Osteoblast (primary cell): ENCODE measurements around the gene YIF1B. TPM values are rescaled to one million over a fixed set of nuclear protein-coding genes. Genes with fewer than 3 reads are reported as not detected.
A peak's percentile ranks its signal among the peaks of the same experiment; 100 is the strongest.

Experiments
- DNase-seq: peaks from one replicate; pipeline ENCODE4 v3.0.0; 2011; ENCODE audit warnings: low spot score, mixed read lengths; ENCODE audit not compliant: insufficient read length; ENCODE audit errors: missing footprints
- H2AFZ ChIP-seq: 2 replicates; pipeline ENCODE4 v1.6.0; 2011; ENCODE audit warnings: mild to moderate bottlenecking, low read length
- H3K27ac ChIP-seq: 2 replicates; pipeline ENCODE4 v1.5.1; 2011; ENCODE audit warnings: mild to moderate bottlenecking, low read depth, low read length, moderate library complexity
- H3K27me3 ChIP-seq: 2 replicates; pipeline ENCODE4 v1.6.0; 2012; ENCODE audit warnings: mild to moderate bottlenecking, control low read depth, inconsistent platforms, low read length, moderate library complexity; ENCODE audit not compliant: insufficient read depth
- H3K36me3 ChIP-seq: 2 replicates; pipeline ENCODE4 v1.5.1; 2011; ENCODE audit warnings: mild to moderate bottlenecking, low read length, control low read depth, moderate library complexity; ENCODE audit not compliant: insufficient read depth
- H3K4me1 ChIP-seq: 2 replicates; pipeline ENCODE4 v1.5.1; 2011; ENCODE audit warnings: mild to moderate bottlenecking, low read length, control low read depth, moderate library complexity; ENCODE audit not compliant: insufficient read depth
- H3K4me2 ChIP-seq: 2 replicates; pipeline ENCODE4 v1.6.0; 2011; ENCODE audit warnings: mild to moderate bottlenecking, low read length; ENCODE audit not compliant: insufficient read depth
- H3K4me3 ChIP-seq: fragments of 200-600 bp; sonication (generic); 3 replicates; pipeline ENCODE4 v1.5.1; 2012; ENCODE audit warnings: mild to moderate bottlenecking, low read length, inconsistent platforms; ENCODE audit not compliant: insufficient read depth
- H3K79me2 ChIP-seq: 2 replicates; pipeline ENCODE4 v1.6.0; 2012; ENCODE audit warnings: mild to moderate bottlenecking, low read length, control low read depth, inconsistent platforms; ENCODE audit not compliant: insufficient read depth
- H3K9me3 ChIP-seq: 2 replicates; pipeline ENCODE4 v1.5.1; 2011; ENCODE audit warnings: low read depth, low read length, control low read depth
- H4K20me1 ChIP-seq: 2 replicates; pipeline ENCODE4 v1.6.0; 2012; ENCODE audit warnings: mild to moderate bottlenecking, low read length, control low read depth; ENCODE audit not compliant: insufficient read depth
- total RNA-seq: library from RNA; depleted of rRNA; stranded (reverse); fragments of >200 nt; gene quantifications from 2 replicates; pipeline ENCODE4 v1.2.3, GENCODE V29; 2012
- TF ChIP-seq, protein P1 (sequence below): IDR thresholded peaks from 2 replicates; pipeline ENCODE4 v1.5.1; 2011; ENCODE audit warnings: mild to moderate bottlenecking, low read depth, low read length, moderate library complexity; ENCODE audit errors: extremely low read depth

The YIF1B gene
- total RNA-seq, 1 donor = 55.0 TPM

DNA sequence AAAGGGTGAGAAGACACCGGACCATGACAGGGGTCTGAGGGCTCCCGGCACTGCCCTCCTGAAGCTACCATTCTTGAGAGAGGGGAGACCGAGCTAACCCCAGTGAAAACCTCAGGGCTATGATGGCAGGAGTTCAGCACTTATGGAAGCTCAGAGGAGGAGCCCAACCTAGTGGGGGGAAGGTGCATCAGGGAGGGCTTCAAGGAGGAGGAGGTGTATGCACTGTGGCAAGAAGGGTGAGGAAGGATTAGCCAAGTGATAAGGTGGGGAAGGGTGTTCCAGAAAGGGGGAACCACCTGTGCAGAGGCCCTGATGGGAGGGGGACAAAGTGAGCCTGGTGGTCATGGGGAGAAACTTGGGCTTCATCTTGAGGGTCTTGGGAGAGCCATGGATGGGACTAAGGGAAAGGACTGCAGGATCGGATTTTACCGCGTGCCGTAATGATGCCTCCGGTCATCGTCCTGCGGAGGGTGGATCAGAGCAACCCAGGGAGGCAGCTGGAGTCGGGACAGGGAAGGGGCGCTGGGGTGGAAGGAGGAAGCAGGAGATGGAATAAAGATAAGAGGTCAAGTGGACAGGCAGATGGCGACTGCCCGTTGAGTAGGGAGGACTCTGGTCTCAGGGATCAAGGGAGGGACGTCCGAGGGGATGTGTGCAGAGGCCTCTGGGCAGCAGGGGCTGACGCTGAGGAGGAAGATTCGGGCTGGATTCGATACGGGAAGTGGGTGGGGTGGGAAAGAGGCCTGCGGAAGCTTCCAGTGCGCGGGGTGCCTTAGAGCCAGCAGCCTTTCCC lies 45.3 kb upstream of the YIF1B start:
- Histone ChIP-seq H4K20me1 (peaks cover 5% of the 10 kb centered on the region), H3K4me1 (peaks cover 5% of the 10 kb centered on the region), H3K27ac (no peak overlapping the region), H3K79me2 (no peaks in the 10 kb centered on the region), H3K4me3 (peak overlapping the region; percentile 70), H3K36me3 (no peaks in the 10 kb centered on the region), H3K4me2 (peak overlapping the region; percentile 84), H3K9me3 (no peaks in the 10 kb centered on the region), H2AFZ (peak overlapping the region; percentile 65), H3K27me3 (peaks cover 49% of the 10 kb centered on the region)
- no peak for DNase-seq
- TF ChIP-seq, protein P1, sequence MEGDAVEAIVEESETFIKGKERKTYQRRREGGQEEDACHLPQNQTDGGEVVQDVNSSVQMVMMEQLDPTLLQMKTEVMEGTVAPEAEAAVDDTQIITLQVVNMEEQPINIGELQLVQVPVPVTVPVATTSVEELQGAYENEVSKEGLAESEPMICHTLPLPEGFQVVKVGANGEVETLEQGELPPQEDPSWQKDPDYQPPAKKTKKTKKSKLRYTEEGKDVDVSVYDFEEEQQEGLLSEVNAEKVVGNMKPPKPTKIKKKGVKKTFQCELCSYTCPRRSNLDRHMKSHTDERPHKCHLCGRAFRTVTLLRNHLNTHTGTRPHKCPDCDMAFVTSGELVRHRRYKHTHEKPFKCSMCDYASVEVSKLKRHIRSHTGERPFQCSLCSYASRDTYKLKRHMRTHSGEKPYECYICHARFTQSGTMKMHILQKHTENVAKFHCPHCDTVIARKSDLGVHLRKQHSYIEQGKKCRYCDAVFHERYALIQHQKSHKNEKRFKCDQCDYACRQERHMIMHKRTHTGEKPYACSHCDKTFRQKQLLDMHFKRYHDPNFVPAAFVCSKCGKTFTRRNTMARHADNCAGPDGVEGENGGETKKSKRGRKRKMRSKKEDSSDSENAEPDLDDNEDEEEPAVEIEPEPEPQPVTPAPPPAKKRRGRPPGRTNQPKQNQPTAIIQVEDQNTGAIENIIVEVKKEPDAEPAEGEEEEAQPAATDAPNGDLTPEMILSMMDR = no peak

- TF ChIP-seq, protein P1 = no peak
- no peaks in the 10 kb centered on the region for H3K79me2 ChIP-seq
Observed at GRCh38 chr19:38360351-38360750, 44.6 kb upstream of the YIF1B start.

DNA sequence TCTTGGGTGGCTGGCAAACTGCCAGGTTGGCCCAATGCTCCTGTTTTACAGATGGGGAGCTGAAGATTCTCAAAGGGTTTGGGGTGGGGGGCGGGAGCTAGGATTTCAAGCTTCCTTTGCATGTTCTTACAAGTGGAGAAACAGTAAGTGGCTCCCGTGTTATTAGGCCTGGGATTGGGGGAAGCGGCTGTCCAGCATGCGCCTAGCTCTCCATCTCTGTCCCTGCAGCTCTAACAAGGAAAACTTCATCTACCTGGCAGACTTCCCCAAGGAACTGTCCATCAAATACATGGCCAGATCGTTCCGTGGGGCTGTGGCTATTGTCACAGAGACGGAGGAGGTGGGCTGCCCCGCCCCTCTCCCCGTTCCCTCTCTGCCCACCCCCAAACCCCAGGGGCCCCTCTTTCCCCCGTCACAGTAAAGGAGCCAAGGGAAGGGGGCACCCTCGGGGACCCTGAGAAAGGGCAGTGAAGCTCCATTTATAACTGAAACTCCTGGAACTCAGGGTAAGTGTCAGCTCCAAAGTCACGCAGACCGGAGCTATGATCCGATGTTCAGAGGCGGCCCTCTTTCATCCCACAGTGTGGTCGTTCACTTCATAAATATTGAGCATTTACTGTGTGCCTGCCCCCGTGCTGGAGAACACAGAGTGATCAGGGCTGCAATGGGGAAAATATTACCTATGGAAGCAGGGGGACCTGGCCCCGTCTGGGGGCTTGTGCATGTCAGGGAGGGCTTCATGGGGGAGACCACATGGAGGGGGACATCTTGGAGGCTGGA lies 43.7 kb upstream of the YIF1B start:
- no peak overlapping the region for H2AFZ ChIP-seq
- H3K36me3 ChIP-seq = no peaks in the 10 kb centered on the region
- H3K4me1 ChIP-seq = peaks cover 5% of the 10 kb centered on the region
- H4K20me1 ChIP-seq = peaks cover 5% of the 10 kb centered on the region
- no peak overlapping the region for H3K4me2 ChIP-seq
- H3K79me2 ChIP-seq = no peaks in the 10 kb centered on the region
- no peaks in the 10 kb centered on the region for H3K9me3 ChIP-seq
- peak; percentile 23 for DNase-seq
- no peak overlapping the region for H3K27ac ChIP-seq
- no peak overlapping the region for H3K4me3 ChIP-seq
- H3K27me3 ChIP-seq = peaks cover 58% of the 10 kb centered on the region
- TF ChIP-seq, protein P1 = no peak

More at GRCh38 chr19:38360351-38360750, 44.6 kb upstream of the YIF1B start:
- Histone ChIP-seq H3K36me3 (no peaks in the 10 kb centered on the region), H3K4me2 (no peak overlapping the region), H2AFZ (no peak overlapping the region), H3K4me1 (peaks cover 5% of the 10 kb centered on the region), H3K9me3 (no peaks in the 10 kb centered on the region), H3K4me3 (no peak overlapping the region), H3K27me3 (peaks cover 54% of the 10 kb centered on the region), H4K20me1 (peaks cover 5% of the 10 kb centered on the region), H3K27ac (no peak overlapping the region)
- DNase-seq = no peak

DNA sequence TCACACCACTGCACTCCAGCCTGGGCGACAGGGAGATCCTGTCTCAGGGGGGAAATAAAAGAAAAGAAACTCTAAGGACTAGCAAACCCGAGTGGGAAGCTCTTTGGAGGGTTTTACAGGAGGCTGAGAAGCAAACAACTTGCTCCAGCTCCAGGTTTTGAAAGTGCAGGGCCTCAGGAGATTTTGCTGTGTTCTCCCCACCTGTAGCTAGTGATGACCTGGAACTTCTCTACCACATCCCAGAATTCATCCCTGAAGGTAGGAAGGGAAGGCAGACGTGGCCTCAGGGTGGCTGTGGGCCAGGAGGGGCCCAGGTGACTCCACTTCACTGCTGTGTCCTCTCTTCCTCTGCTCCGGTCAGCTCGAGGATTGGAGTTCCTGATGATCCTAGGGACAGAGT lies 42.3 kb upstream of the YIF1B start:
- no peak for DNase-seq
- H3K79me2 ChIP-seq = no peaks in the 10 kb centered on the region
- TF ChIP-seq, protein P1 = no peak
- H3K4me1 ChIP-seq = peaks cover 5% of the 10 kb centered on the region
- no peak overlapping the region for H3K4me2 ChIP-seq
- H3K27me3 ChIP-seq = peaks cover 60% of the 10 kb centered on the region
- H3K27ac ChIP-seq = no peak overlapping the region
- H2AFZ ChIP-seq = no peak overlapping the region
- no peaks in the 10 kb centered on the region for H3K9me3 ChIP-seq
- H3K36me3 ChIP-seq = no peaks in the 10 kb centered on the region
- H3K4me3 ChIP-seq = no peak overlapping the region
- H4K20me1 ChIP-seq = peaks cover 5% of the 10 kb centered on the region
